Body of pancreas (tissue), 4 donors: ENCODE measurements around the gene SPATA1. TPM values are rescaled to one million over a fixed set of nuclear protein-coding genes. Genes with fewer than 3 reads are reported as not detected.

Source experiments
- ATAC-seq: fragments of 150-250 bp; one replicate; pipeline ENCODE4 v1.9.1; 2016
- DNase-seq, 4 donors: peaks; one replicate each; pipeline ENCODE4 v3.0.0-alpha.2; 2019
- H3K27ac ChIP-seq, 4 donors: fragments of 200-600 bp; sonication (generic); 1 replicate in 3 of 4; 2 replicates in 1 of 4; pipeline versions ENCODE4 v1.5.1 to v1.6.1; 2016 to 2019; ENCODE audit warnings: mild to moderate bottlenecking in 1 of 4, mixed read lengths in 1 of 4, moderate library complexity in 1 of 4
- H3K27me3 ChIP-seq, 2 donors: fragments of 200-600 bp; sonication (generic); one replicate each; pipeline ENCODE4 v1.6.0; 2016; ENCODE audit warnings: mild to moderate bottlenecking in 1 of 2
- H3K36me3 ChIP-seq, 2 donors: fragments of 200-600 bp; sonication (generic); replicated peaks in 1 of 2; 2 replicates each; pipeline ENCODE4 v1.5.1; 2016; ENCODE audit warnings: low read depth in 2 of 2; ENCODE audit not compliant: insufficient read depth in 1 of 2
- H3K4me1 ChIP-seq: fragments of 200-600 bp; sonication (generic); one replicate; pipeline ENCODE4 v1.6.0; 2016
- H3K4me3 ChIP-seq, 2 donors: fragments of 200-600 bp; sonication (generic); 1 replicate in 1 of 2; 2 replicates in 1 of 2; pipeline ENCODE4 v1.5.1; 2016 to 2019
- H3K9me3 ChIP-seq, 3 donors: fragments of 200-600 bp; sonication (generic); 1 replicate in 2 of 3; 2 replicates in 1 of 3; pipeline ENCODE4 v1.5.1; 2016
- CTCF ChIP-seq, 7 experiments: fragments of 450-650 bp in 4 of 7; fragments of 200-600 bp in 3 of 7; sonication (generic) in 3 of 7; IDR thresholded peaks; one replicate each; pipeline ENCODE4 v1.5.1; 2016 to 2019; ENCODE audit warnings: antibody characterized with exemption in 7 of 7
- POLR2A ChIP-seq, 3 donors: fragments of 450-650 bp; IDR thresholded peaks; one replicate each; pipeline ENCODE4 v1.6.1; 2016; ENCODE audit warnings: antibody characterized with exemption in 3 of 3, mild to moderate bottlenecking in 2 of 3
- WGBS, 2 donors: methylation state at CpG; one replicate each; pipeline ENCODE4 v1.1.5; 2017; 5-methylcytosine and 5-hydroxymethylcytosine counted together
- intact Hi-C: fragments of 100-400 bp; cut with DNase I; formaldehyde crosslinking; loops from one replicate; pipeline ENCODE4 v1.15.1; 2023
- total RNA-seq, 2 donors: library from RNA; depleted of rRNA; stranded (reverse); fragments of >200 nt; gene quantifications; one replicate each; pipeline ENCODE4 v1.1.0, GENCODE V29; 2016

The SPATA1 gene
- total RNA-seq, 2 donors from 2014 or later, result under 0.01 TPM; not detected in 1

DNA sequence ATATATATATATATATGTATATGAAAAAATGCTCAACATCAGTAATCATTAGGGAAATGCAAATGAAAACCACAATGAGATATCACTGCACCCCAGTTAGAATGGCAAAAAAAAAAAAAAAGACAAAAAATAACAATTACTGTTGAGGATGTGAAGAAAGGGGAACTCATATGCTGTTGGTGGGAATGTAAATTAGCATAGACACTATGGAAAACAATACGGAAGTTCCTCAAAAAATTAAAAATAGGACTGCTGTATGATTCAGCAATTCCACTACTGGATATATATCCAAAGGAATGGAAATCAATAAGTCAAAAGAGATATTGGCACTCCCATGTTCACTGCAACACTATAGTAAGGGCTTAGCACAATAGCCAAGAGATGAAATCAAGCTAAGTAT is 109.6 kb downstream of the SPATA1 start:
- peaks cover 12% of the 10 kb centered on the region for H3K4me1 ChIP-seq
- H3K36me3 ChIP-seq, result no peaks in the 10 kb centered on the region
- TF ChIP-seq POLR2A (IDR thresholded peaks at IDR 0.05) (no peak), CTCF (IDR thresholded peaks at IDR 0.05) (no peak)
- WGBS, 2 donors, result 81 to 87% methylated on average over 1 of the region's 1 CpG
- peaks cover 0 to 3% (median 0%) of the 10 kb centered on the region in 3 donors for H3K9me3 ChIP-seq
- H3K4me3 ChIP-seq, result no peak overlapping the region
- intact Hi-C loops, result loop anchor here (10.0 kb wide), 1 partner anchor 481 kb away; no protein-coding TSS in a partner anchor
- DNase-seq (no peak), ATAC-seq (no peak)
- no peaks in the 10 kb centered on the region for H3K27me3 ChIP-seq
- no peak overlapping the region for H3K27ac ChIP-seq

Other genes starting within 250 kb of the SPATA1 start
- 1 to 10 TPM in 1 of 2 donors, under 1 TPM in 1; 0.66 to 1.3 TPM for gene SAMD13, start 204.7 kb upstream of the SPATA1 start, total RNA-seq
- gene DNASE2B, start 107.9 kb upstream of the SPATA1 start, total RNA-seq, result not detected
- 10 to 100 TPM; 17.9 to 26.7 TPM for gene RPF1, start 27.1 kb upstream of the SPATA1 start, total RNA-seq
- 10 to 100 TPM; 12.7 to 28.0 TPM for gene GNG5, start 195 bp downstream of the SPATA1 start, total RNA-seq
- gene CTBS, start 68.1 kb downstream of the SPATA1 start, total RNA-seq, result 10 to 100 TPM; 13.5 to 15.5 TPM
- gene SSX2IP, start 184.1 kb downstream of the SPATA1 start, total RNA-seq, result 1 to 10 TPM; 4.6 to 6.0 TPM